ENCODE results near the gene PKDCC. TPM values are rescaled to one million over a fixed set of nuclear protein-coding genes. Genes with fewer than 3 reads are reported as not detected.

Gene PKDCC
- total and polyA plus RNA-seq, 2 of the 13 experiments (the other 11 are each of a cell fraction or from before 2014, with no cell fraction given): 52.6 to 58.8 TPM

DNA sequence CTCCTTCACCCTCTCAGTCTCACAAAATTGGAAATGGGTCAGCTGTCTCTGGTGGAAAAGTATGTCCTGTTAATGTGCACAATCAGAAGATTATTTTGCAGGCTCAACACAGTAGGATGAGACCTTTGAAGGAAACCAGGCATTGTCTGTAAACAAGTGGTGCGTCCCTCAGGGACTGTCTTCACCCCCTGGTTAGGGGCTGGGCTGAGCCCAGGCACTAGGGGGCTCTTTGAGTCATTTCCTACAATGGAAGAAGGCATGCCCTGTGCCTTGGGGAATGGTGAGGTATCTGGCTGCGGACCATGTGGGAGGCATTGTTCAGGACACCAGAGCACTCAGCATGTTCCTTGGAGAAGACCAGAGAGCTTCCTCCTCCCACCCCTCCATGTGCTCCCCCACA, 26.8 kb downstream of the PKDCC start (continued):
- no peak for TF ChIP-seq ZNF850 (CRISPR knock-in tag; conservative IDR thresholded peaks at IDR 0.05)

- POLR2A ChIA-PET: no interaction called here
- H3K4me2 ChIP-seq (ENCODE audit: low read depth, low read length): no peak overlapping the region
- CTCF ChIA-PET (ENCODE audit: low intra/inter-chr PET ratio, low total read pairs): interaction anchor here (1.7 kb wide), 1 partner anchor 206 kb away, joined by 13 read pairs; no protein-coding TSS in a partner anchor
- H3K36me3 ChIP-seq (replicated peaks in 1 of 2; ENCODE audit: control insufficient read depth in 1 of 2, insufficient read depth in 2 of 2, low read length in 2 of 2): no peaks in the 10 kb centered on the region
- H3K4me1 ChIP-seq (ENCODE audit: insufficient read depth, low read length): peaks cover 14% of the 10 kb centered on the region
- H3K9ac ChIP-seq (ENCODE audit: insufficient read depth, low read depth, low read length): no peak overlapping the region
- H3K79me2 ChIP-seq (ENCODE audit: insufficient read depth, low read length): no peaks in the 10 kb centered on the region
- no peak for ATAC-seq
- no peak overlapping the region for H2AFZ ChIP-seq (ENCODE audit: low read length)
- intact Hi-C loops (cut with micrococcal nuclease; ENCODE audit: unreplicated experiment) (no loop called here), in situ Hi-C loops (cut with HindIII; ENCODE audit: extremely low pct_ligation_motif_present, low pct_unique_long_range_greater_than_20kb) (no loop called here)
- no peak for DNase-seq (ENCODE audit: low spot score)
- no peak for FAIRE-seq
- WGBS (ENCODE audit: low lambda C conversion rate): 50% methylated on average over 10 of the region's 10 CpGs
- no peaks in the 10 kb centered on the region for H3K9me3 ChIP-seq (ENCODE audit: low read length)
- H3K27me3 ChIP-seq (ENCODE audit: control insufficient read depth in 1 of 2, insufficient read depth in 2 of 2, low read length in 2 of 2): peaks cover 2 to 34% of the 10 kb centered on the region in 2 experiments; a peak in 4 of 5 replicates
- H3K4me3 ChIP-seq (replicated peaks in 1 of 3; ENCODE audit: insufficient read depth in 1 of 3, low read depth in 2 of 3, low read length in 3 of 3): no peak overlapping the region
- H4K20me1 ChIP-seq (ENCODE audit: insufficient read depth, low read length): no peaks in the 10 kb centered on the region
- no TSS peak for BruUV-seq (replicated peaks)
- TF ChIP-seq SRSF4 (IDR thresholded peaks at IDR 0.05; ENCODE audit: low read depth, low read length, poor library complexity, severe bottlenecking) (no peak), ZUFSP (CRISPR knock-in tag; IDR thresholded peaks at IDR 0.05; ENCODE audit: borderline replicate concordance) (no peak), U2AF2 (IDR thresholded peaks at IDR 0.05; ENCODE audit: low read depth, low read length) (no peak), ZNF331 (CRISPR knock-in tag; IDR thresholded peaks at IDR 0.05) (peak; percentile 93)
- TF ChIP-seq, protein P1, sequence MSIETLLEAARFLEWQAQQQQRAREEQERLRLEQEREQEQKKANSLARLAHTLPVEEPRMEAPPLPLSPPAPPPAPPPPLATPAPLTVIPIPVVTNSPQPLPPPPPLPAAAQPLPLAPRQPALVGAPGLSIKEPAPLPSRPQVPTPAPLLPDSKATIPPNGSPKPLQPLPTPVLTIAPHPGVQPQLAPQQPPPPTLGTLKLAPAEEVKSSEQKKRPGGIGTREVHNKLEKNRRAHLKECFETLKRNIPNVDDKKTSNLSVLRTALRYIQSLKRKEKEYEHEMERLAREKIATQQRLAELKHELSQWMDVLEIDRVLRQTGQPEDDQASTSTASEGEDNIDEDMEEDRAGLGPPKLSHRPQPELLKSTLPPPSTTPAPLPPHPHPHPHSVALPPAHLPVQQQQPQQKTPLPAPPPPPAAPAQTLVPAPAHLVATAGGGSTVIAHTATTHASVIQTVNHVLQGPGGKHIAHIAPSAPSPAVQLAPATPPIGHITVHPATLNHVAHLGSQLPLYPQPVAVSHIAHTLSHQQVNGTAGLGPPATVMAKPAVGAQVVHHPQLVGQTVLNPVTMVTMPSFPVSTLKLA (IDR thresholded peaks at IDR 0.05): peak; percentile 85
- no peak overlapping the region for H3K27ac ChIP-seq (ENCODE audit: extremely low read length, insufficient read depth, low read length)
Observed at GRCh38 chr2:42076357-42077225, 28.8 kb downstream of the PKDCC start.

Measured in HepG2 (cell line).